Measurements from ENCODE around the gene SBF1.
"Not testable (repeated sequence)": the region's sequence is repeated elsewhere in the genome, so short reads cannot be mapped to it uniquely, and the experiment has no call there.

SBF1 gene

GRCh38 chr22:50422961-50423815 is 51.6 kb downstream of the SBF1 start:
- no peak for DNase-seq (ENCODE audit: low read depth)

DNA sequence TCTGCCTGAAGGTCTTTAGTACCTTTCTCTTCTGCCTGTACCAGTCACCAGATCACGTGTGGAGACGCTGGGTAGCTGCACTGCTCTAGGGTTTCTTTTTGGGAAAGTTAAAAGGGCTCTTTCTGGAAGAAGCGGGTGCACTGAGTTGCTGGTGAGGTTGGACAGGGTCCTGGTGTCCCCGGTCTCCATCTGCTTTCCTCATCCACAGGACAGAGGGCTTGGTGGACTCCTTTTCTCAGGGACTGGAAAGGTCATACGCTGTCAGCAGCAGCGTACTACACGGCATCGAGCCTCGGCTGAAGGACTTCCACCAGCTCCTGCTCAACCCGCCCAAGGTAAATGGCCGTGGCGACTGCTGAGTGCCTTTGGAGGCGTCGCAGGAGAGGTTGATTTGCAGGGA is 52.8 kb downstream of the SBF1 start:
- DNase-seq (ENCODE audit: low read depth): no peak

DNA sequence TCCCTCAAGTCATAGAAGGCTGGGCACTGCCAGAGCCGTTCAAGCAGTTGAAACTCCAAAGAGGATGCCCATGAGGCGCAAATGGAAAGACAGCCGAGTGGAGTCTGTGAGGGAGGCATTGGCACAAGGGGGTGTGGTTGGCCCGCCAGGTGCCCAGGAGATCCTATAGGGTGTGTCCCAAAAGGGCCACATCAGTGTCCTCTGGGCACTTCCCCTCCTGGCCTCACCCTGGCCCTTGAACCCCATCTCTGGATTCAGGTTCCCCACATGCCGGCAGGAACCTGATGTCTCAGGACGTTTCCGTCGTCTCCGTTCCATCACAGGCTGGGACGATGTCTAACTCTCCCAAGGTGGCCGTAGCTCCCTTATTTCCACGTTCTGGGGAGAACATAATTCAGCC is 54.3 kb downstream of the SBF1 start:
- DNase-seq (ENCODE audit: low read depth): no peak

DNA sequence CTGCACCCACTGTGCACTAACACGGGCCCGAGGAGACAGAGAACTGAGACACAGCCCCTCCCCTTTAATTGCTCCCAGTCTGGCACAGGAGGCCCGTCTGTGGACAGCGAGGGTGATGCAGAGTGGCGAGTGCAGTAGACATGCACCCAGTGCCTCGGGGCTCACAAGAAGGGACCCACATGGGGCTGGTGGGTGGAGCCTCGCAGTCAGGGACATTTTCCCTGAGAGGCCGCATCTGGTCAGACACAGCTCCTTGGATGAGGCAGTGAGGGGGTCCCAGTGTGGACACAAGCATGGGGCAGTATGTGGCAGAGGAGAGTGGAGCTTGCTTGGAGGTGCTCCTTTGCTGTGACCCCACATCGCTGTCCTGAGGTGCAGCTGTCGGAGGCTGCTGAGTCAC is 54.8 kb downstream of the SBF1 start:
- no peak for DNase-seq (ENCODE audit: low read depth)

DNA sequence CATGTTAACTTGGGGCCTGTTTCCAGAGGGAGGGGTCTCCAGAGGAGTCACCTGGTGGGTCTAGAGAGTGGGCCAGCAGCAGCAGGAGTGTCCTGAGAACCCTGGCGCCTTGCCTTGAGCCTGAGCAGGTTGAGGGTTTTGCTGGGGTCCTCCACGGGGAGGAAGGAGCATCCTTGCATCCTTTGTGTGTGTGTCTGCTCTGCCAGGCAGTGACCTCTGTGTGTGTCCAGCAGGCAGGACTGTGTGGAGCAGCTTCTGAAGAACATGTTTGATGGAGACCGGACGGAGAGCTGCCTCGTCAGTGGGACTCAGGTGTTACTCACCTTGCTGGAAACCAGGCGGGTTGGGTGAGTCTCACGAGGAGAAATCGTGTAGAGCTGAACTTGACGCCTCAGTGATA is 55.7 kb downstream of the SBF1 start:
- no peak for DNase-seq (ENCODE audit: low read depth)

GRCh38 chr22:50418624-50419023 is 56.2 kb downstream of the SBF1 start:
- no peak for DNase-seq (ENCODE audit: low read depth)

GRCh38 chr22:50417411-50418210 is 57.2 kb downstream of the SBF1 start:
- no peak for DNase-seq (ENCODE audit: low read depth)

DNA sequence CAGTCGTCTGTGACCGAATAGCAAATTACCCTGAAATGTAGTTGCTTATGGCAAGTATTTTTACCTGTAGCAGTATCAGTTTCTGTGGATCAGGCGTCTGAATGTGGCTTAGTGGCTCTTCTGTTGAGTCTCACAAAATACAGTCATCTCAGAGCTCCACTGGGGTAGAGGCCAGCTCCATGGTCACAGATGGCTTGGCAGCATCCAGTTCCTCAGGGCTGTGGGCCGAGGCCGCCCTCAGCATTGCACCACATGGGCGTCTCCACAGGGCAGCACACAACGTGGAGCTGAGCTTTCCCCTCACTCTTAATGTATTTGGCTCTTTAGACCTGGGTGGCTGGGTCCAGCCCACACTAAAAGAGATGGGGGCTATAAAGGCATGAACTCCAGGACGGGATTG is 57.8 kb downstream of the SBF1 start:
- no peak for DNase-seq (ENCODE audit: low read depth)

DNA sequence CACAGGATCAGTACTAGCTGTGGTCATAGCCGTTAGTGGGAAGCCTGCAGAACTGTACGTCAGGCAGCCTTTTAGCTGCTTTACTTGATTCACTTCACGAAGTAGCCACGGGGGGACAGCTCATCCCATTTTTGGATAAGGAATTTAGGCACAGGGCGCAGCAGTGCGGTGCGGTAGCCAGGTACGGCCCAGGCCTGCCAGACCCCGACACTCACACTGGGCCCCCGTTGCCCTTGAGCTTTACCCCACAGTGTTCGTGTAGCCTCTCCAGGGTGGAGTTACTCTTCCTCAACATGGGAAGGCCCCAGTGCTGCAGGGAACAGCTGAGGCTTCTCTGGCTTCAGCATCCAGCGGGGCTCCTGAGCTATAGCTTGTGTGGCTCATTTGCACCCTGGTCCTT is 59.4 kb downstream of the SBF1 start:
- no peak for DNase-seq (ENCODE audit: low read depth)

DNA sequence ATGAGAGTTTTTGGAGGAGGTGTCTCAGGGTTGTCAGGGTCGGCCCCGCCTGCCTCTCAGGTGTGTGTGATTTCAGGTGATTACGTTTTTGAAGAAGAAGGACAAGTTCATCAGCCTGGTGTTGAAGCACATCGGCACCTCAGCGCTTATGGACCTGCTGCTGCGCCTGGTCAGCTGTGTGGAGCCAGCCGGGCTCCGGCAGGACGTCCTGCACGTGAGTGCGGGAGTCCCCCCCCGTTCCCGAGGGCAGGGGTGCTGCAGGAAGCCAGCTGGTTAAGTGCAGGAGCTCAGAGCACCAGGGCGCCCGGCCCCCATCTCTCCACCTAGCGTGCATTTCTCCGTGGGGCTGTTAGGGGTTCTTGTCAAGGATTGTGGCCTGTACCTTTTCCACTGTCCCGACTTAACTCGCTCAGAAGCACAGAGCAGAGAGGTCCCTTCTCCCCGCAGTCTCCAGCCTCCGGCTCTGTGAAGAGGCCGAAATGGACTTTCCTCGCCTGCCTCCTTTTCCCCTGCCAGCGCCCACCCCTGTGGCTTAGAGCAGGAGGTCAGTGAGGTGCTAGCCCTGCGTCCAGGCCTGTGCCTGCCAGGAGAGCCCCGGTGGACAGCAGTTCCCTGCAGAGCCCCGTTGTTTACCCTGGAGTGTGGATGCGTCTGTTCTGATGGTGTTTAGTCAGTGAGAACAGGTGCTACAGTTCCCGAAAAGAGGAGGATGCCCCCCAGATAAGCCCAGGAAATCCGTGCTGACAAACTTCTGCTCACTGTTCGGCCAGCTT is 60.2 kb downstream of the SBF1 start:
- DNase-seq (ENCODE audit: low read depth): no peak

DNA sequence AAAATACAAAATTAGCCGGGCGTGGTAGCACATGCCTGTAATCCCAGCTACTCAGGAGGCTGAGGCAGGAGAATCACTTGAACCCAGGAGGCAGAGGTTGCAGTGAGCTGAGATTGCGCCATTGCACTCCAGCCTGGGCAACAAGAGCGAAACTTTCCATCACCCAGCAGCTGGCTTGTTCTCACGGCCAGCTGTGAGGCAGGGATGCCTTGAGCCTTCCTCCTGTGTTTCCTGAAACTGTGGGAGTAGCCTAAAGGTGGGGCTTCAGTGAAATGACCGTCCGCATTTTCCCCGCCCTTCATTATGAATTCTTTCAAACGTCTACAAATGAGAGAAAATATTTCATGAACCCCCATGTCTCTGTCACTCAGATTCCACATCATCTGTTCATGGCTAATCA is 65.9 kb downstream of the SBF1 start:
- not testable (repeated sequence) for DNase-seq (ENCODE audit: low read depth)

GRCh38 chr22:50408311-50408710 is 66.5 kb downstream of the SBF1 start:
- DNase-seq (ENCODE audit: low read depth): no peak

- DNase-seq (ENCODE audit: low read depth): no peak
These were observed 68.2 kb downstream of the SBF1 start for GRCh38 chr22:50406416-50407170.

DNA sequence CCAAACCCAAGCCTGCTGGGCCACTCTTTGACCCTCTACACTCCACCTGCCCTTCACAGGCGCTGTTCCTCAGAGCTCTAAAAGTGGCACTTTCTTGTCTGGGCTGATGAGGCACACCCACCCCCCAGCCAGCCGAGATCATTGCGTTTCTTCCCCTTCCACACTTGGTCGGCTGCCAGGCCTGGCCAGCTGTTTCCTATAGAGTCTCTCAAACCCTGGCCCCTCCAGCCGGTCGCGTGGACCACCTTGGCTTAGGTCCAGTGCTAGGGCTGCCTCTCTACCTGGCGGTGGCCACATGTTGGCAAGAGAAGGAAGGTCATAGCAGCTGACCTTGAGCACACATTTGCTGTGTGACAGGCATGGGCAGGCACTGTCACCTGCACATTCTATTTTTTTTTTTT is 71.1 kb downstream of the SBF1 start:
- no peak for DNase-seq (ENCODE audit: low read depth)

DNA sequence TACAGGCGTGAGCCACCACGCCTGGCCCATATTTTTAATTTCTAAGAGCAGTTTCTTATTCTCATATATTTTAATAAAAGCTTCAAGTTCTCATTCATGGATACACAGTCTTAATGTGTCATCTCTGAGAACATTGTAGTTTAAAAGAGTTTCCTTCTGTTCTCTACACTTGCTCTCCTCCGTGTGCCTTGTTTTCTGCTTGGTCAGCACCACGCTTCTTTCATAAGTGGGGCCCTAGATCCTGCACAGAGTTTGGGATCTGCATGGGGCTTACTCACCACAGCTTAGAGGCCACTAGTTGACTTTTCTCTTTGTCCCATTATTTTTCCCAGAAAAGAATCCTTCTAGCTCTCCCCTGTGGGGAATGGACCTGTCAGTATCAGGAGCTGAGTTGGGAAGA is 72.9 kb downstream of the SBF1 start:
- DNase-seq (ENCODE audit: low read depth): no peak

GRCh38 chr22:50400931-50401330 is 73.9 kb downstream of the SBF1 start:
- DNase-seq (ENCODE audit: low read depth): no peak

GRCh38 chr22:50400406-50400805 is 74.4 kb downstream of the SBF1 start:
- DNase-seq (ENCODE audit: low read depth): no peak

GRCh38 chr22:50399751-50400331 is 75.0 kb downstream of the SBF1 start:
- DNase-seq (ENCODE audit: low read depth): no peak

DNA sequence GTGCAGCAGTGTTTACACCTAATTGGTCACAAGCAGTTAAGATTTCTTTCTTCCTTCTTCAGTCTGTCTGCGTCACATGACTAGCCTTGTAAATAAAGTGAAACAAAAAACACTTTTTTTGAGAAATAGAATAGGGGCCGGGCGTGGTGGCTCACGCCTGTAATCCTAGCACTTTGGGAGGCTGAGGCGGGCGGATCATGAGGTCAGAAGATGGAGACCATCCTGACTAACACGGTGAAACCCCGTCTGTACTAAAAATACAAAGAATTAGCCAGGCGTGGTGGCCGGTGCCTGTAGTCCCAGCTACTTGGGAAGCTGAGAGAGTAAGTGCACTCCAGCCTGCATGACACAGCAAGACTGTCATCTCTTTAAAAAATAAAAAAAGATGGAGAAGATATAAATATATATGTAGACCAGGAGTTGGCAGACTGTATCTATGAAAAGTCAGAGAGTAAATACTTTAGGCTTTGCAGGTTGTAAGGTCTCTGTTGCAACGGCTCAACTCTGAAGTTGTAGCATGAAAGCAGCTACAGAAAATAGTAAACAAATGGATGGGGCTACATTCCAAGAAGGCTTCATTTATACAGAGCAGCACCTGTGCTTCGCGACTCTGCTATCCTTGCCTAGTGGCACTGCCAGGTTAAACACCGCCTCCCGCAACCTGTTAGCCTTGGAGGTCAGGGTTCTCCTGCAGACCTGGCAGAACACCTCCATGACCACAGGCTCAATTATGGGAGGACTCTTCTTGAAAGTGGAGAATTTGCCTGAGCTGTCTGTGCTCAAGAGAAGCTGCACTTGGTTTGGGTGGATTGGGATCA is 75.8 kb downstream of the SBF1 start:
- DNase-seq (ENCODE audit: low read depth): no peak

DNA sequence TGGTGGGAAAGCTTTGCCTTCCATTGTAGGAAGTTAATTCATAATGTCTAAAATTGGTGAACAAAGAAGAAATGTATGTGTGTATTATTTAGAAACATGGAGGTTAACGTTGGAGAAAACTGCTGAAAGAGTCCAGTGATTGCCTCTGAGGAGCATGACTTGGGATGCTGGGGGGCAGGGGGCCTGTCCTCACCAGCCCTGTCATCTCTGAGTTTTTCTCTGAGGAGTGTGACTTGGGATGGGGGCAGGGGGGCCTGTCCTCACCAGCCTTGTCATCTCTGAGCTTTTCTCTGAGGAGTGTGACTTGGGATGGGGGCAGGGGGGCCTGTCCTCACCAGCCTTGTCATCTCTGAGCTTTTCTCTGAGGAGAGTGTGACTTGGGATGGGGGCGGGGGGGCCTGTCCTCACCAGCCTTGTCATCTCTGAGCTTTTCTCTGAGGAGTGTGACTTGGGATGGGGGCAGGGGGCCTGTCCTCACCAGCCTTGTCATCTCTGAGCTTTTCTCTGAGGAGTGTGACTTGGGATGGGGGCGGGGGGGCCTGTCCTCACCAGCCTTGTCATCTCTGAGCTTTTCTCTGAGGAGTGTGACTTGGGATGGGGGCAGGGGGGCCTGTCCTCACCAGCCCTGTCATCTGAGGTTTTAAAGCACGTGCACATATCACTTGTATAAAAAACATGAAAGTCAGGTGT is 77.3 kb downstream of the SBF1 start:
- DNase-seq (ENCODE audit: low read depth): not testable (repeated sequence)
